AG10803 (cell line): Measurements from ENCODE around the gene DOCK9.
A peak's percentile ranks its signal among the peaks of the same experiment; 100 is the strongest.

Experiments used
- DNase-seq: peaks from one replicate; pipeline ENCODE4 v3.0.0; 2010; ENCODE audit warnings: low read depth
- H3K4me3 ChIP-seq: 2 replicates; pipeline ENCODE4 v1.5.1; 2011; ENCODE audit warnings: mild to moderate bottlenecking, low read length, control low read depth
- CTCF ChIP-seq: conservative IDR thresholded peaks from 2 replicates; pipeline ENCODE4 v1.5.1; 2011; ENCODE audit warnings: mild to moderate bottlenecking, low read length, control low read depth, inconsistent platforms

Gene DOCK9

GRCh38 chr13:98798849-98799645 lies 178.8 kb downstream of the DOCK9 start:
- no peak overlapping the region for H3K4me3 ChIP-seq
- TF ChIP-seq CTCF: no peak
- DNase-seq: peak; percentile 94

GRCh38 chr13:98797456-98797855 lies 180.4 kb downstream of the DOCK9 start:
- no peak for DNase-seq
- no peak for TF ChIP-seq CTCF
- H3K4me3 ChIP-seq: no peak overlapping the region

GRCh38 chr13:98796798-98797197 lies 181.1 kb downstream of the DOCK9 start:
- TF ChIP-seq CTCF: no peak
- DNase-seq: no peak

GRCh38 chr13:98796191-98796590 lies 181.7 kb downstream of the DOCK9 start:
- no peak for DNase-seq

More at GRCh38 chr13:98796798-98797197, 181.1 kb downstream of the DOCK9 start:
- no peak overlapping the region for H3K4me3 ChIP-seq

GRCh38 chr13:98795220-98795619 lies 182.6 kb downstream of the DOCK9 start:
- DNase-seq: no peak
- TF ChIP-seq CTCF: no peak
- no peak overlapping the region for H3K4me3 ChIP-seq

More at GRCh38 chr13:98796191-98796590, 181.7 kb downstream of the DOCK9 start:
- TF ChIP-seq CTCF: no peak
- H3K4me3 ChIP-seq: no peak overlapping the region

GRCh38 chr13:98794498-98794897 lies 183.4 kb downstream of the DOCK9 start:
- no peak for TF ChIP-seq CTCF
- no peak for DNase-seq
- no peak overlapping the region for H3K4me3 ChIP-seq

GRCh38 chr13:98792785-98793495 lies 184.9 kb downstream of the DOCK9 start:
- no peak for TF ChIP-seq CTCF
- no peak overlapping the region for H3K4me3 ChIP-seq
- no peak for DNase-seq
